Body of pancreas (tissue), 4 donors: ENCODE results near the gene PCGF3. TPM values are rescaled to one million over a fixed set of nuclear protein-coding genes. Genes with fewer than 3 reads are reported as not detected.
"Not testable (repeated sequence)": the region's sequence is repeated elsewhere in the genome, so short reads cannot be mapped to it uniquely, and the experiment has no call there.

Experiments
- ATAC-seq: fragments of 150-250 bp; one replicate; pipeline ENCODE4 v1.9.1; 2016
- DNase-seq, 4 donors: peaks; one replicate each; pipeline ENCODE4 v3.0.0-alpha.2; 2019
- H3K27ac ChIP-seq, 4 donors: fragments of 200-600 bp; sonication (generic); 1 replicate in 3 of 4; 2 replicates in 1 of 4; pipeline versions ENCODE4 v1.5.1 to v1.6.1; 2016 to 2019; ENCODE audit warnings: mild to moderate bottlenecking in 1 of 4, mixed read lengths in 1 of 4, moderate library complexity in 1 of 4
- H3K27me3 ChIP-seq, 2 donors: fragments of 200-600 bp; sonication (generic); one replicate each; pipeline ENCODE4 v1.6.0; 2016; ENCODE audit warnings: mild to moderate bottlenecking in 1 of 2
- H3K36me3 ChIP-seq, 2 donors: fragments of 200-600 bp; sonication (generic); replicated peaks in 1 of 2; 2 replicates each; pipeline ENCODE4 v1.5.1; 2016; ENCODE audit warnings: low read depth in 2 of 2; ENCODE audit not compliant: insufficient read depth in 1 of 2
- H3K4me1 ChIP-seq: fragments of 200-600 bp; sonication (generic); one replicate; pipeline ENCODE4 v1.6.0; 2016
- H3K4me3 ChIP-seq, 2 donors: fragments of 200-600 bp; sonication (generic); 1 replicate in 1 of 2; 2 replicates in 1 of 2; pipeline ENCODE4 v1.5.1; 2016 to 2019
- H3K9me3 ChIP-seq, 3 donors: fragments of 200-600 bp; sonication (generic); 1 replicate in 2 of 3; 2 replicates in 1 of 3; pipeline ENCODE4 v1.5.1; 2016
- CTCF ChIP-seq, 7 experiments: fragments of 450-650 bp in 4 of 7; fragments of 200-600 bp in 3 of 7; sonication (generic) in 3 of 7; IDR thresholded peaks; one replicate each; pipeline ENCODE4 v1.5.1; 2016 to 2019; ENCODE audit warnings: antibody characterized with exemption in 7 of 7
- POLR2A ChIP-seq, 3 donors: fragments of 450-650 bp; IDR thresholded peaks; one replicate each; pipeline ENCODE4 v1.6.1; 2016; ENCODE audit warnings: antibody characterized with exemption in 3 of 3, mild to moderate bottlenecking in 2 of 3
- WGBS, 2 donors: methylation state at CpG; one replicate each; pipeline ENCODE4 v1.1.5; 2017; 5-methylcytosine and 5-hydroxymethylcytosine counted together
- intact Hi-C: fragments of 100-400 bp; cut with DNase I; formaldehyde crosslinking; loops from one replicate; pipeline ENCODE4 v1.15.1; 2023
- total RNA-seq, 2 donors: library from RNA; depleted of rRNA; stranded (reverse); fragments of >200 nt; gene quantifications; one replicate each; pipeline ENCODE4 v1.1.0, GENCODE V29; 2016

PCGF3 gene
- total RNA-seq, 2 donors from 2014 or later, result 16.8 to 31.1 TPM

GRCh38 chr4:804804-805203 is 99.2 kb downstream of the PCGF3 start:
- H3K4me3 ChIP-seq, result no peak overlapping the region
- DNase-seq, result no peak
- H3K36me3 ChIP-seq, result no peaks in the 10 kb centered on the region
- no peak for TF ChIP-seq POLR2A (IDR thresholded peaks at IDR 0.05)
- TF ChIP-seq CTCF (IDR thresholded peaks at IDR 0.05), result no peak
- 76 to 84% methylated on average over 31 to 44 of the region's 44 CpGs for WGBS, 2 donors
- no peaks in the 10 kb centered on the region for H3K27me3 ChIP-seq
- no peak for ATAC-seq
- intact Hi-C loops, result no loop called here
- H3K4me1 ChIP-seq, result no peaks in the 10 kb centered on the region
- H3K27ac ChIP-seq, result no peak overlapping the region
- peaks cover 0 to 5% (median 0%) of the 10 kb centered on the region in 3 donors for H3K9me3 ChIP-seq

- H3K9me3 ChIP-seq, H3K4me1 ChIP-seq, DNase-seq, ATAC-seq, H3K36me3 ChIP-seq, H3K27me3 ChIP-seq, intact Hi-C loops, H3K27ac ChIP-seq, H3K4me3 ChIP-seq: not testable (repeated sequence)
- 71 to 74% methylated on average over 4 of the region's 4 CpGs for WGBS, 2 donors
Observed at GRCh38 chr4:806979-807378, 101.3 kb downstream of the PCGF3 start.

- peak; percentile 68 for ATAC-seq
Observed at GRCh38 chr4:807792-808191, 102.2 kb downstream of the PCGF3 start.

GRCh38 chr4:808860-809570 is 103.4 kb downstream of the PCGF3 start:
- Histone ChIP-seq H3K4me1 (no peaks in the 10 kb centered on the region), H3K4me3 (no peak overlapping the region), H3K27me3 (peaks cover 0 to 4% of the 10 kb centered on the region in 2 donors), H3K36me3 (no peaks in the 10 kb centered on the region), H3K9me3 (peaks cover 0 to 5% (median 0%) of the 10 kb centered on the region in 3 donors), H3K27ac (no peak overlapping the region)
- 81 to 87% methylated on average over 25 to 30 of the region's 30 CpGs for WGBS, 2 donors
- intact Hi-C loops, result no loop called here
- ATAC-seq, result no peak
- TF ChIP-seq CTCF (IDR thresholded peaks at IDR 0.05) (no peak), POLR2A (IDR thresholded peaks at IDR 0.05) (no peak)
- no peak for DNase-seq

More at GRCh38 chr4:807792-808191, 102.2 kb downstream of the PCGF3 start:
- no peak overlapping the region for H3K27ac ChIP-seq
- H3K27me3 ChIP-seq, result no peaks in the 10 kb centered on the region
- no peaks in the 10 kb centered on the region for H3K4me1 ChIP-seq
- H3K36me3 ChIP-seq, result no peaks in the 10 kb centered on the region
- 42 to 47% methylated on average over 5 of the region's 5 CpGs for WGBS, 2 donors
- intact Hi-C loops, result no loop called here
- no peak overlapping the region for H3K4me3 ChIP-seq
- TF ChIP-seq CTCF (IDR thresholded peaks at IDR 0.05) (no peak), POLR2A (IDR thresholded peaks at IDR 0.05) (no peak)
- peak in 3 of 4 donors; percentile 42 to 74 (median 73) for DNase-seq
- peaks cover 0 to 5% (median 0%) of the 10 kb centered on the region in 3 donors for H3K9me3 ChIP-seq

- DNase-seq (peak in 2 of 4 donors; percentile 18 to 41), ATAC-seq (no peak)
- intact Hi-C loops, result no loop called here
- peak in 4 of 7 experiments; percentile 14 to 32 (median 18) for TF ChIP-seq CTCF (IDR thresholded peaks at IDR 0.05)
- no peak for TF ChIP-seq POLR2A (IDR thresholded peaks at IDR 0.05)
- H3K27ac ChIP-seq, result no peak overlapping the region
- H3K4me3 ChIP-seq, result no peak overlapping the region
- no peaks in the 10 kb centered on the region for H3K36me3 ChIP-seq
- peaks cover 0 to 4% of the 10 kb centered on the region in 2 donors for H3K27me3 ChIP-seq
- H3K9me3 ChIP-seq, result no peaks in the 10 kb centered on the region
- WGBS, 2 donors, result 39 to 52% methylated on average over 10 of the region's 10 CpGs
- H3K4me1 ChIP-seq, result peaks cover 9% of the 10 kb centered on the region
Observed at GRCh38 chr4:813900-814299, 108.3 kb downstream of the PCGF3 start.
